Measurements from ENCODE around the gene PREX1. TPM values are rescaled to one million over a fixed set of nuclear protein-coding genes. Genes with fewer than 3 reads are reported as not detected.

Gene PREX1
- total and polyA plus RNA-seq, 2 experiments from 2014 or later = 2.4 to 10.3 TPM

DNA sequence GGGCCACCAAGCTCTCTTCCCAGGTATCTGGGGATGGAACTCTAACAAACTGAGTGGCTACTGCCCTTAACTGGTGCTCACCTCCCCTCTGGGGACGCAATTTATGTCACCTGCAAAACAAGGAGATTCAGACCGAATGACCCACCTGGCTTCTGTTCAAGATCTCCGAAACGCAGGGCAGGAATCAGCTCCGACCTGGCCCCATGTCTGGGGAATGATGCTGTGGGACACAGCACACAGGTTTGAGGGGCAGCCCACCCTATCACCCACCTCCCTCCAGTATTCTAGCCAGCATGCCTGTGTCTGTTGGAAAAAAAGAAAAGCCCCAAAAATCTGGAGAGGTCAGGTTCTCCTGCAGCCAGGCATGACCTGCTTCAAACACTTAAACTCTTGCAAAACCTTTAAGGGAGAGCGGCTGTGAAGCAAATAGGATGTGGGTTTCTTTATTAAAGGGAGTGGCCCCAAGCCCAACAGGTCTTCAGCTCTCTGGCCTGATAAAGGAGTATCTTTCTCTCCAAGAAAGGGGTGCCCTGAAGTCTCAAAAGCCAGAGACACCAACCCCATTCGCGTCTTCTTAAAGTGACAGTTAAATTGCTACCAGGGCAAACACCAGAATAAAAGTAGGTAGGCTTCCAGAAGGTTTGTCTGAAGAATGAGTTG is 6.4 kb downstream of the PREX1 start:
- H3K4me3 ChIP-seq = no peak overlapping the region
- Mint-ChIP-seq H3K4me1 (peaks cover 50% of the 10 kb centered on the region), H3K36me3 (ENCODE audit: low read depth) (no peaks in the 10 kb centered on the region), H3K9me3 (no peaks in the 10 kb centered on the region), H3K27ac (no peak overlapping the region), H3K4me3 (no peak overlapping the region), H3K27me3 (ENCODE audit: insufficient read depth, low read depth, poor library complexity) (peaks cover 26% of the 10 kb centered on the region)
- peaks cover 30% of the 10 kb centered on the region for H3K27me3 ChIP-seq (ENCODE audit: insufficient read depth)
- no peaks in the 10 kb centered on the region for H3K9me2 ChIP-seq (ENCODE audit: insufficient read depth)
- H3K27ac ChIP-seq (ENCODE audit: low read depth) = no peak overlapping the region
- H2AFZ ChIP-seq = no peak overlapping the region
- peaks cover under 1% of the 10 kb centered on the region for H3F3A ChIP-seq (replicated peaks; ENCODE audit: low read depth)
- no peaks in the 10 kb centered on the region for H3K79me2 ChIP-seq (replicated peaks; ENCODE audit: insufficient read depth)
- H3K4me1 ChIP-seq (ENCODE audit: insufficient read depth) = peaks cover 22% of the 10 kb centered on the region
- no peak overlapping the region for H3K4me2 ChIP-seq
- DNase-seq (ENCODE audit: low spot score) = no peak
- H3K36me3 ChIP-seq (ENCODE audit: insufficient read depth) = no peaks in the 10 kb centered on the region
- no peak for ATAC-seq
- peaks cover 14% of the 10 kb centered on the region for H4K20me1 ChIP-seq (replicated peaks; ENCODE audit: insufficient read depth)
- no peak for TF ChIP-seq NANOG (IDR thresholded peaks at IDR 0.05; ENCODE audit: borderline replicate concordance)
- TF ChIP-seq, protein P1, sequence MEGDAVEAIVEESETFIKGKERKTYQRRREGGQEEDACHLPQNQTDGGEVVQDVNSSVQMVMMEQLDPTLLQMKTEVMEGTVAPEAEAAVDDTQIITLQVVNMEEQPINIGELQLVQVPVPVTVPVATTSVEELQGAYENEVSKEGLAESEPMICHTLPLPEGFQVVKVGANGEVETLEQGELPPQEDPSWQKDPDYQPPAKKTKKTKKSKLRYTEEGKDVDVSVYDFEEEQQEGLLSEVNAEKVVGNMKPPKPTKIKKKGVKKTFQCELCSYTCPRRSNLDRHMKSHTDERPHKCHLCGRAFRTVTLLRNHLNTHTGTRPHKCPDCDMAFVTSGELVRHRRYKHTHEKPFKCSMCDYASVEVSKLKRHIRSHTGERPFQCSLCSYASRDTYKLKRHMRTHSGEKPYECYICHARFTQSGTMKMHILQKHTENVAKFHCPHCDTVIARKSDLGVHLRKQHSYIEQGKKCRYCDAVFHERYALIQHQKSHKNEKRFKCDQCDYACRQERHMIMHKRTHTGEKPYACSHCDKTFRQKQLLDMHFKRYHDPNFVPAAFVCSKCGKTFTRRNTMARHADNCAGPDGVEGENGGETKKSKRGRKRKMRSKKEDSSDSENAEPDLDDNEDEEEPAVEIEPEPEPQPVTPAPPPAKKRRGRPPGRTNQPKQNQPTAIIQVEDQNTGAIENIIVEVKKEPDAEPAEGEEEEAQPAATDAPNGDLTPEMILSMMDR (conservative IDR thresholded peaks at IDR 0.05; ENCODE audit: low read depth in 2 of 2) = no peak
- TF ChIP-seq, protein P2, sequence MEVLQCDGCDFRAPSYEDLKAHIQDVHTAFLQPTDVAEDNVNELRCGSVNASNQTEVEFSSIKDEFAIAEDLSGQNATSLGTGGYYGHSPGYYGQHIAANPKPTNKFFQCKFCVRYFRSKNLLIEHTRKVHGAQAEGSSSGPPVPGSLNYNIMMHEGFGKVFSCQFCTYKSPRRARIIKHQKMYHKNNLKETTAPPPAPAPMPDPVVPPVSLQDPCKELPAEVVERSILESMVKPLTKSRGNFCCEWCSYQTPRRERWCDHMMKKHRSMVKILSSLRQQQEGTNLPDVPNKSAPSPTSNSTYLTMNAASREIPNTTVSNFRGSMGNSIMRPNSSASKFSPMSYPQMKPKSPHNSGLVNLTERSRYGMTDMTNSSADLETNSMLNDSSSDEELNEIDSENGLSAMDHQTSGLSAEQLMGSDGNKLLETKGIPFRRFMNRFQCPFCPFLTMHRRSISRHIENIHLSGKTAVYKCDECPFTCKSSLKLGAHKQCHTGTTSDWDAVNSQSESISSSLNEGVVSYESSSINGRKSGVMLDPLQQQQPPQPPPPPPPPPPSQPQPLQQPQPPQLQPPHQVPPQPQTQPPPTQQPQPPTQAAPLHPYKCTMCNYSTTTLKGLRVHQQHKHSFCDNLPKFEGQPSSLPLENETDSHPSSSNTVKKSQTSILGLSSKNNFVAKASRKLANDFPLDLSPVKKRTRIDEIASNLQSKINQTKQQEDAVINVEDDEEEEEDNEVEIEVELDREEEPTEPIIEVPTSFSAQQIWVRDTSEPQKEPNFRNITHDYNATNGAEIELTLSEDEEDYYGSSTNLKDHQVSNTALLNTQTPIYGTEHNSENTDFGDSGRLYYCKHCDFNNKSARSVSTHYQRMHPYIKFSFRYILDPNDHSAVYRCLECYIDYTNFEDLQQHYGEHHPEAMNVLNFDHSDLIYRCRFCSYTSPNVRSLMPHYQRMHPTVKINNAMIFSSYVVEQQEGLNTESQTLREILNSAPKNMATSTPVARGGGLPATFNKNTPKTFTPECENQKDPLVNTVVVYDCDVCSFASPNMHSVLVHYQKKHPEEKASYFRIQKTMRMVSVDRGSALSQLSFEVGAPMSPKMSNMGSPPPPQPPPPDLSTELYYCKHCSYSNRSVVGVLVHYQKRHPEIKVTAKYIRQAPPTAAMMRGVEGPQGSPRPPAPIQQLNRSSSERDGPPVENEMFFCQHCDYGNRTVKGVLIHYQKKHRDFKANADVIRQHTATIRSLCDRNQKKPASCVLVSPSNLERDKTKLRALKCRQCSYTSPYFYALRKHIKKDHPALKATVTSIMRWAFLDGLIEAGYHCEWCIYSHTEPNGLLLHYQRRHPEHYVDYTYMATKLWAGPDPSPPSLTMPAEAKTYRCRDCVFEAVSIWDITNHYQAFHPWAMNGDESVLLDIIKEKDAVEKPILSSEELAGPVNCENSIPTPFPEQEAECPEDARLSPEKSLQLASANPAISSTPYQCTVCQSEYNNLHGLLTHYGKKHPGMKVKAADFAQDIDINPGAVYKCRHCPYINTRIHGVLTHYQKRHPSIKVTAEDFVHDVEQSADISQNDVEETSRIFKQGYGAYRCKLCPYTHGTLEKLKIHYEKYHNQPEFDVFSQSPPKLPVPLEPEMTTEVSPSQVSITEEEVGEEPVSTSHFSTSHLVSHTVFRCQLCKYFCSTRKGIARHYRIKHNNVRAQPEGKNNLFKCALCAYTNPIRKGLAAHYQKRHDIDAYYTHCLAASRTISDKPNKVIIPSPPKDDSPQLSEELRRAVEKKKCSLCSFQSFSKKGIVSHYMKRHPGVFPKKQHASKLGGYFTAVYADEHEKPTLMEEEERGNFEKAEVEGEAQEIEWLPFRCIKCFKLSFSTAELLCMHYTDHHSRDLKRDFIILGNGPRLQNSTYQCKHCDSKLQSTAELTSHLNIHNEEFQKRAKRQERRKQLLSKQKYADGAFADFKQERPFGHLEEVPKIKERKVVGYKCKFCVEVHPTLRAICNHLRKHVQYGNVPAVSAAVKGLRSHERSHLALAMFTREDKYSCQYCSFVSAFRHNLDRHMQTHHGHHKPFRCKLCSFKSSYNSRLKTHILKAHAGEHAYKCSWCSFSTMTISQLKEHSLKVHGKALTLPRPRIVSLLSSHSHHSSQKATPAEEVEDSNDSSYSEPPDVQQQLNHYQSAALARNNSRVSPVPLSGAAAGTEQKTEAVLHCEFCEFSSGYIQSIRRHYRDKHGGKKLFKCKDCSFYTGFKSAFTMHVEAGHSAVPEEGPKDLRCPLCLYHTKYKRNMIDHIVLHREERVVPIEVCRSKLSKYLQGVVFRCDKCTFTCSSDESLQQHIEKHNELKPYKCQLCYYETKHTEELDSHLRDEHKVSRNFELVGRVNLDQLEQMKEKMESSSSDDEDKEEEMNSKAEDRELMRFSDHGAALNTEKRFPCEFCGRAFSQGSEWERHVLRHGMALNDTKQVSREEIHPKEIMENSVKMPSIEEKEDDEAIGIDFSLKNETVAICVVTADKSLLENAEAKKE (CRISPR knock-in tag; IDR thresholded peaks at IDR 0.05) = no peak
- no peak for TF ChIP-seq EZH2phosphoT487 (IDR thresholded peaks at IDR 0.05; ENCODE audit: unreplicated experiment)
- TF ChIP-seq, protein P3, sequence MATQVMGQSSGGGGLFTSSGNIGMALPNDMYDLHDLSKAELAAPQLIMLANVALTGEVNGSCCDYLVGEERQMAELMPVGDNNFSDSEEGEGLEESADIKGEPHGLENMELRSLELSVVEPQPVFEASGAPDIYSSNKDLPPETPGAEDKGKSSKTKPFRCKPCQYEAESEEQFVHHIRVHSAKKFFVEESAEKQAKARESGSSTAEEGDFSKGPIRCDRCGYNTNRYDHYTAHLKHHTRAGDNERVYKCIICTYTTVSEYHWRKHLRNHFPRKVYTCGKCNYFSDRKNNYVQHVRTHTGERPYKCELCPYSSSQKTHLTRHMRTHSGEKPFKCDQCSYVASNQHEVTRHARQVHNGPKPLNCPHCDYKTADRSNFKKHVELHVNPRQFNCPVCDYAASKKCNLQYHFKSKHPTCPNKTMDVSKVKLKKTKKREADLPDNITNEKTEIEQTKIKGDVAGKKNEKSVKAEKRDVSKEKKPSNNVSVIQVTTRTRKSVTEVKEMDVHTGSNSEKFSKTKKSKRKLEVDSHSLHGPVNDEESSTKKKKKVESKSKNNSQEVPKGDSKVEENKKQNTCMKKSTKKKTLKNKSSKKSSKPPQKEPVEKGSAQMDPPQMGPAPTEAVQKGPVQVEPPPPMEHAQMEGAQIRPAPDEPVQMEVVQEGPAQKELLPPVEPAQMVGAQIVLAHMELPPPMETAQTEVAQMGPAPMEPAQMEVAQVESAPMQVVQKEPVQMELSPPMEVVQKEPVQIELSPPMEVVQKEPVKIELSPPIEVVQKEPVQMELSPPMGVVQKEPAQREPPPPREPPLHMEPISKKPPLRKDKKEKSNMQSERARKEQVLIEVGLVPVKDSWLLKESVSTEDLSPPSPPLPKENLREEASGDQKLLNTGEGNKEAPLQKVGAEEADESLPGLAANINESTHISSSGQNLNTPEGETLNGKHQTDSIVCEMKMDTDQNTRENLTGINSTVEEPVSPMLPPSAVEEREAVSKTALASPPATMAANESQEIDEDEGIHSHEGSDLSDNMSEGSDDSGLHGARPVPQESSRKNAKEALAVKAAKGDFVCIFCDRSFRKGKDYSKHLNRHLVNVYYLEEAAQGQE (IDR thresholded peaks at IDR 0.05; ENCODE audit: unreplicated experiment) = no peak
- TF ChIP-seq ZNF331 (CRISPR knock-in tag; IDR thresholded peaks at IDR 0.05; ENCODE audit: low read depth) = no peak
- TF ChIP-seq CREB1 (CRISPR knock-in tag; IDR thresholded peaks at IDR 0.05; ENCODE audit: low read depth) = no peak
- TF ChIP-seq POLR2AphosphoS5 (IDR thresholded peaks at IDR 0.05; ENCODE audit: low read depth) = no peak
- TF ChIP-seq EZH2 (IDR thresholded peaks at IDR 0.05; ENCODE audit: low read depth, unreplicated experiment) = no peak
- TF ChIP-seq ZNF114 (CRISPR knock-in tag; IDR thresholded peaks at IDR 0.05) = no peak
- TF ChIP-seq JUNB (IDR thresholded peaks at IDR 0.05; ENCODE audit: unreplicated experiment) = no peak
- TF ChIP-seq, protein P4, sequence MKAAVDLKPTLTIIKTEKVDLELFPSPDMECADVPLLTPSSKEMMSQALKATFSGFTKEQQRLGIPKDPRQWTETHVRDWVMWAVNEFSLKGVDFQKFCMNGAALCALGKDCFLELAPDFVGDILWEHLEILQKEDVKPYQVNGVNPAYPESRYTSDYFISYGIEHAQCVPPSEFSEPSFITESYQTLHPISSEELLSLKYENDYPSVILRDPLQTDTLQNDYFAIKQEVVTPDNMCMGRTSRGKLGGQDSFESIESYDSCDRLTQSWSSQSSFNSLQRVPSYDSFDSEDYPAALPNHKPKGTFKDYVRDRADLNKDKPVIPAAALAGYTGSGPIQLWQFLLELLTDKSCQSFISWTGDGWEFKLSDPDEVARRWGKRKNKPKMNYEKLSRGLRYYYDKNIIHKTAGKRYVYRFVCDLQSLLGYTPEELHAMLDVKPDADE (IDR thresholded peaks at IDR 0.05) = no peak
- TF ChIP-seq STAT1 (IDR thresholded peaks at IDR 0.05; ENCODE audit: unreplicated experiment) = no peak
